Keratinocyte (primary cell): ENCODE measurements around the gene NEDD1. TPM values are rescaled to one million over a fixed set of nuclear protein-coding genes. Genes with fewer than 3 reads are reported as not detected.

Experiments used
- DNase-seq: peaks from one replicate; pipeline ENCODE4 v3.0.0-alpha.2; 2011; ENCODE audit warnings: low read depth, missing footprints, low spot score
- FAIRE-seq: peaks from 2 replicates; lab custom pipeline; 2011; peaks lifted over from hg19 to GRCh38; lab: Jason Lieb, UNC
- H2AFZ ChIP-seq: 2 replicates; pipeline ENCODE4 v1.6.0; 2012; ENCODE audit warnings: low read length, control low read depth, inconsistent platforms; ENCODE audit not compliant: control insufficient read depth
- H3K27ac ChIP-seq: 2 replicates; pipeline ENCODE4 v1.5.1; 2011; ENCODE audit warnings: low read length; ENCODE audit not compliant: control insufficient read depth, insufficient read depth
- H3K27me3 ChIP-seq: 3 replicates; pipeline ENCODE4 v1.6.0; 2011; ENCODE audit warnings: low read length; ENCODE audit not compliant: control insufficient read depth, insufficient read depth; ENCODE audit errors: extremely low read depth
- H3K36me3 ChIP-seq, 2 experiments: 2 replicates in 1 of 2; 3 replicates in 1 of 2; pipeline ENCODE4 v1.5.1; 2011; ENCODE audit warnings: low read length in 2 of 2, mild to moderate bottlenecking in 1 of 2; ENCODE audit not compliant: control insufficient read depth in 2 of 2, insufficient read depth in 2 of 2; ENCODE audit errors: extremely low read depth in 1 of 2
- H3K4me1 ChIP-seq: 3 replicates; pipeline ENCODE4 v1.5.1; 2011; ENCODE audit warnings: low read length; ENCODE audit not compliant: control insufficient read depth, insufficient read depth; ENCODE audit errors: extremely low read depth
- H3K4me2 ChIP-seq: 3 replicates; pipeline ENCODE4 v1.6.0; 2011; ENCODE audit warnings: low read depth, low read length; ENCODE audit not compliant: control insufficient read depth, insufficient read depth; ENCODE audit errors: extremely low read depth
- H3K4me3 ChIP-seq, 3 experiments: fragments of 200-600 bp in 1 of 3; sonication (generic) in 1 of 3; 2 replicates in 2 of 3; 3 replicates in 1 of 3; pipeline ENCODE4 v1.5.1; 2011 to 2016; ENCODE audit warnings: low read length in 3 of 3, mild to moderate bottlenecking in 3 of 3, control low read depth in 2 of 3, inconsistent platforms in 1 of 3, low read depth in 1 of 3, mixed read lengths in 1 of 3, mixed run types in 1 of 3, moderate library complexity in 1 of 3; ENCODE audit not compliant: control insufficient read depth in 2 of 3, insufficient read depth in 2 of 3; ENCODE audit errors: extremely low read depth in 1 of 3
- H3K79me2 ChIP-seq: 2 replicates; pipeline ENCODE4 v1.6.0; 2012; ENCODE audit warnings: low read length; ENCODE audit not compliant: control insufficient read depth, insufficient read depth
- H3K9ac ChIP-seq: 3 replicates; pipeline ENCODE4 v1.6.0; 2011; ENCODE audit warnings: low read length; ENCODE audit not compliant: control insufficient read depth, insufficient read depth; ENCODE audit errors: extremely low read depth
- H3K9me1 ChIP-seq: 3 replicates; pipeline ENCODE4 v1.6.0; 2011; ENCODE audit warnings: low read length; ENCODE audit not compliant: control insufficient read depth, insufficient read depth; ENCODE audit errors: extremely low read depth
- H3K9me3 ChIP-seq: 2 replicates; pipeline ENCODE4 v1.5.1; 2012; ENCODE audit warnings: low read depth, low read length; ENCODE audit not compliant: control insufficient read depth
- H4K20me1 ChIP-seq: 3 replicates; pipeline ENCODE4 v1.6.0; 2011; ENCODE audit warnings: low read length; ENCODE audit not compliant: control insufficient read depth, insufficient read depth; ENCODE audit errors: extremely low read depth
- EZH2 ChIP-seq: IDR thresholded peaks from one replicate; pipeline ENCODE4 v1.6.1; 2012; ENCODE audit warnings: inconsistent platforms, mild to moderate bottlenecking, low read length, moderate library complexity
- dilution Hi-C: fragments of 300-500 bp; cut with MboI; formaldehyde crosslinking; loops from one replicate; pipeline ENCODE4 v1.7.0; 2020; ENCODE audit warnings: low sequenced_read_pairs; ENCODE audit not compliant: extremely low pct_ligation_motif_present
- polyA plus RNA-seq, 5 experiments: library from polyadenylated mRNA; depleted of rRNA in 3 of 5; stranded (reverse) in 3 of 5; stranded (forward) in 1 of 5; unstranded in 1 of 5; fragments of >200 nt; gene quantifications; 1 replicate in 1 of 5; 2 replicates in 3 of 5; 3 replicates in 1 of 5; pipeline versions ENCODE4 v1.2.1 to v1.2.3, GENCODE V29; 2011 to 2012; ENCODE audit warnings: missing spikeins in 2 of 5, low read depth in 1 of 5, low replicate concordance in 1 of 5
- small RNA-seq, 3 experiments: library from RNA; depleted of rRNA; stranded (forward); fragments of <200 nt; gene quantifications; one replicate each; pipeline ENCODE3, GENCODE V24; 2012; ENCODE audit warnings: low read depth in 3 of 3, low replicate concordance in 1 of 3; ENCODE audit not compliant: insufficient read length in 3 of 3
- TF ChIP-seq, protein P1 (sequence below), 3 experiments: IDR thresholded peaks in 1 of 3; conservative IDR thresholded peaks in 1 of 3; optimal IDR thresholded peaks in 1 of 3; 2 replicates in 2 of 3; 3 replicates in 1 of 3; pipeline versions ENCODE3 to v1.5.1; 2011; ENCODE audit warnings: low read length in 3 of 3, mild to moderate bottlenecking in 3 of 3, moderate library complexity in 2 of 3, control low read depth in 1 of 3, inconsistent platforms in 1 of 3; ENCODE audit not compliant: insufficient read depth in 2 of 3; ENCODE audit errors: extremely low read depth in 1 of 3

Gene NEDD1
- polyA plus RNA-seq, 1 donor (not counting 4 experiments of a cell fraction or from before 2014, with no cell fraction given) = 44.4 TPM

- dilution Hi-C loops = no loop called here
- DNase-seq (no peak), FAIRE-seq (no peak)
- TF ChIP-seq EZH2 = no peak
- TF ChIP-seq, protein P1, sequence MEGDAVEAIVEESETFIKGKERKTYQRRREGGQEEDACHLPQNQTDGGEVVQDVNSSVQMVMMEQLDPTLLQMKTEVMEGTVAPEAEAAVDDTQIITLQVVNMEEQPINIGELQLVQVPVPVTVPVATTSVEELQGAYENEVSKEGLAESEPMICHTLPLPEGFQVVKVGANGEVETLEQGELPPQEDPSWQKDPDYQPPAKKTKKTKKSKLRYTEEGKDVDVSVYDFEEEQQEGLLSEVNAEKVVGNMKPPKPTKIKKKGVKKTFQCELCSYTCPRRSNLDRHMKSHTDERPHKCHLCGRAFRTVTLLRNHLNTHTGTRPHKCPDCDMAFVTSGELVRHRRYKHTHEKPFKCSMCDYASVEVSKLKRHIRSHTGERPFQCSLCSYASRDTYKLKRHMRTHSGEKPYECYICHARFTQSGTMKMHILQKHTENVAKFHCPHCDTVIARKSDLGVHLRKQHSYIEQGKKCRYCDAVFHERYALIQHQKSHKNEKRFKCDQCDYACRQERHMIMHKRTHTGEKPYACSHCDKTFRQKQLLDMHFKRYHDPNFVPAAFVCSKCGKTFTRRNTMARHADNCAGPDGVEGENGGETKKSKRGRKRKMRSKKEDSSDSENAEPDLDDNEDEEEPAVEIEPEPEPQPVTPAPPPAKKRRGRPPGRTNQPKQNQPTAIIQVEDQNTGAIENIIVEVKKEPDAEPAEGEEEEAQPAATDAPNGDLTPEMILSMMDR (optimal IDR thresholded peaks at IDR 0.05 in 1 of 3, IDR thresholded peaks at IDR 0.05 in 1 of 3, conservative IDR thresholded peaks at IDR 0.05 in 1 of 3; ENCODE audit: extremely low read depth in 1 of 3, insufficient read depth in 2 of 3, low read length in 3 of 3) = no peak
- Histone ChIP-seq H4K20me1 (no peaks in the 10 kb centered on the region), H3K9me1 (no peaks in the 10 kb centered on the region), H3K4me3 (no peak overlapping the region), H3K27me3 (no peaks in the 10 kb centered on the region), H3K9ac (no peak overlapping the region), H2AFZ (no peak overlapping the region), H3K79me2 (no peaks in the 10 kb centered on the region), H3K27ac (no peak overlapping the region), H3K4me1 (no peaks in the 10 kb centered on the region), H3K36me3 (no peaks in the 10 kb centered on the region), H3K9me3 (no peaks in the 10 kb centered on the region), H3K4me2 (no peak overlapping the region)
Observed at GRCh38 chr12:96997797-96998484, 90.9 kb downstream of the NEDD1 start.

- Histone ChIP-seq H3K36me3 (no peaks in the 10 kb centered on the region), H3K9me1 (no peaks in the 10 kb centered on the region), H3K27ac (no peak overlapping the region), H3K9ac (no peak overlapping the region), H3K4me1 (peaks cover 3% of the 10 kb centered on the region), H3K9me3 (no peaks in the 10 kb centered on the region), H3K79me2 (no peaks in the 10 kb centered on the region), H3K4me2 (no peak overlapping the region), H2AFZ (no peak overlapping the region), H4K20me1 (no peaks in the 10 kb centered on the region), H3K4me3 (no peak overlapping the region), H3K27me3 (no peaks in the 10 kb centered on the region)
- DNase-seq (no peak), FAIRE-seq (no peak)
- dilution Hi-C loops = no loop called here
- no peak for TF ChIP-seq EZH2
- TF ChIP-seq, protein P1 (optimal IDR thresholded peaks at IDR 0.05 in 1 of 3, IDR thresholded peaks at IDR 0.05 in 1 of 3, conservative IDR thresholded peaks at IDR 0.05 in 1 of 3; ENCODE audit: extremely low read depth in 1 of 3, insufficient read depth in 2 of 3, low read length in 3 of 3) = no peak
Observed at GRCh38 chr12:97003276-97003675, 96.2 kb downstream of the NEDD1 start.

Small RNA genes lying within 50 kb of the gene (small RNA-seq; reads per million reads assigned to genes)
- 0 reads per million in 3 experiments for gene RF00019
